ENCODE measurements around the gene MROH9. TPM values are rescaled to one million over a fixed set of nuclear protein-coding genes. Genes with fewer than 3 reads are reported as not detected.

The MROH9 gene
- total and polyA plus RNA-seq, 2 donors: not detected

- Histone ChIP-seq H3K27ac (ENCODE audit: low read depth) (no peak overlapping the region), H3K36me3 (ENCODE audit: insufficient read depth) (no peaks in the 10 kb centered on the region), H3K4me1 (ENCODE audit: insufficient read depth) (no peaks in the 10 kb centered on the region), H3K4me3 (ENCODE audit: low read depth, low read length) (no peak overlapping the region)
- peak; percentile 8 for DNase-seq (ENCODE audit: extremely low spot score)
Measured at GRCh38 chr1:171081314-171081753, 146.0 kb downstream of the MROH9 start.

GRCh38 chr1:171081763-171082201, 146.4 kb downstream of the MROH9 start:
- Histone ChIP-seq H3K4me3 (ENCODE audit: low read depth, low read length) (no peak overlapping the region), H3K4me1 (ENCODE audit: insufficient read depth) (no peaks in the 10 kb centered on the region), H3K36me3 (ENCODE audit: insufficient read depth) (no peaks in the 10 kb centered on the region), H3K27ac (ENCODE audit: low read depth) (no peak overlapping the region)
- DNase-seq (ENCODE audit: extremely low spot score): no peak
- WGBS: 50% methylated on average over 7 of the region's 7 CpGs

GRCh38 chr1:171082606-171083005, 147.3 kb downstream of the MROH9 start:
- DNase-seq (ENCODE audit: extremely low spot score): no peak
- 51% methylated on average over 1 of the region's 1 CpG for WGBS
- no peak overlapping the region for H3K27ac ChIP-seq (ENCODE audit: low read depth)
- H3K4me1 ChIP-seq (ENCODE audit: insufficient read depth): no peaks in the 10 kb centered on the region
- no peak overlapping the region for H3K4me3 ChIP-seq (ENCODE audit: low read depth, low read length)
- H3K36me3 ChIP-seq (ENCODE audit: insufficient read depth): no peaks in the 10 kb centered on the region

GRCh38 chr1:171083222-171083621, 147.9 kb downstream of the MROH9 start:
- Histone ChIP-seq H3K36me3 (ENCODE audit: insufficient read depth) (no peaks in the 10 kb centered on the region), H3K4me1 (ENCODE audit: insufficient read depth) (no peaks in the 10 kb centered on the region), H3K4me3 (ENCODE audit: low read depth, low read length) (no peak overlapping the region), H3K27ac (ENCODE audit: low read depth) (no peak overlapping the region)
- 71% methylated on average over 5 of the region's 5 CpGs for WGBS
- no peak for DNase-seq (ENCODE audit: extremely low spot score)

- no peak for DNase-seq (ENCODE audit: extremely low spot score)
- Histone ChIP-seq H3K27ac (ENCODE audit: low read depth) (no peak overlapping the region), H3K4me3 (ENCODE audit: low read depth, low read length) (no peak overlapping the region)
Measured at GRCh38 chr1:171084091-171084490, 148.8 kb downstream of the MROH9 start.

GRCh38 chr1:171084870-171085269, 149.5 kb downstream of the MROH9 start:
- H3K27ac ChIP-seq (ENCODE audit: low read depth): no peak overlapping the region
- WGBS: 88% methylated on average over 2 of the region's 2 CpGs
- H3K36me3 ChIP-seq (ENCODE audit: insufficient read depth): no peaks in the 10 kb centered on the region
- H3K4me1 ChIP-seq (ENCODE audit: insufficient read depth): no peaks in the 10 kb centered on the region
- H3K4me3 ChIP-seq (ENCODE audit: low read depth, low read length): no peak overlapping the region
- no peak for DNase-seq (ENCODE audit: extremely low spot score)

More at GRCh38 chr1:171084091-171084490, 148.8 kb downstream of the MROH9 start:
- Histone ChIP-seq H3K4me1 (ENCODE audit: insufficient read depth) (no peaks in the 10 kb centered on the region), H3K36me3 (ENCODE audit: insufficient read depth) (no peaks in the 10 kb centered on the region)

GRCh38 chr1:171087896-171088295, 152.6 kb downstream of the MROH9 start:
- H3K27ac ChIP-seq (ENCODE audit: low read depth): no peak overlapping the region
- H3K4me1 ChIP-seq (ENCODE audit: insufficient read depth): no peaks in the 10 kb centered on the region
- H3K36me3 ChIP-seq (ENCODE audit: insufficient read depth): no peaks in the 10 kb centered on the region
- DNase-seq (ENCODE audit: extremely low spot score): no peak
- H3K4me3 ChIP-seq (ENCODE audit: low read depth, low read length): no peak overlapping the region

GRCh38 chr1:171090604-171091003, 155.3 kb downstream of the MROH9 start, which contains the start of gene FMO3:
Gene FMO3 (plus strand): TSS chr1:171090905. CDS start chr1:171092659, 1,754 bp downstream.
- Histone ChIP-seq H3K36me3 (ENCODE audit: insufficient read depth) (no peaks in the 10 kb centered on the region), H3K4me1 (ENCODE audit: insufficient read depth) (no peaks in the 10 kb centered on the region), H3K27ac (ENCODE audit: low read depth) (no peak within 1 kb of the TSS), H3K4me3 (ENCODE audit: low read depth, low read length) (no peak within 1 kb of the TSS)
- 77% methylated on average over 5 of the region's 5 CpGs for WGBS
- DNase-seq (ENCODE audit: extremely low spot score): no peak

GRCh38 chr1:171103862-171104261, 168.5 kb downstream of the MROH9 start:
- H3K27ac ChIP-seq (ENCODE audit: low read depth): no peak overlapping the region
- no peaks in the 10 kb centered on the region for H3K4me1 ChIP-seq (ENCODE audit: insufficient read depth)
- no peak for DNase-seq (ENCODE audit: extremely low spot score)
- H3K4me3 ChIP-seq (ENCODE audit: low read depth, low read length): no peak overlapping the region
- WGBS: 92% methylated on average over 1 of the region's 1 CpG
- peaks cover 2% of the 10 kb centered on the region for H3K36me3 ChIP-seq (ENCODE audit: insufficient read depth)

GRCh38 chr1:171107262-171107940, 172.1 kb downstream of the MROH9 start:
- Histone ChIP-seq H3K4me3 (ENCODE audit: low read depth, low read length) (no peak overlapping the region), H3K36me3 (ENCODE audit: insufficient read depth) (no peaks in the 10 kb centered on the region), H3K4me1 (ENCODE audit: insufficient read depth) (no peaks in the 10 kb centered on the region), H3K27ac (ENCODE audit: low read depth) (no peak overlapping the region)
- WGBS: 53% methylated on average over 3 of the region's 3 CpGs
- DNase-seq (ENCODE audit: extremely low spot score): no peak

- no peak overlapping the region for H3K27ac ChIP-seq (ENCODE audit: low read depth)
- no peaks in the 10 kb centered on the region for H3K36me3 ChIP-seq (ENCODE audit: insufficient read depth)
- H3K4me1 ChIP-seq (ENCODE audit: insufficient read depth): no peaks in the 10 kb centered on the region
- 82% methylated on average over 8 of the region's 8 CpGs for WGBS
- no peak for DNase-seq (ENCODE audit: extremely low spot score)
- H3K4me3 ChIP-seq (ENCODE audit: low read depth, low read length): no peak overlapping the region
Measured at GRCh38 chr1:171107969-171108368, 172.6 kb downstream of the MROH9 start.

- H3K4me1 ChIP-seq (ENCODE audit: insufficient read depth): no peaks in the 10 kb centered on the region
- no peak overlapping the region for H3K4me3 ChIP-seq (ENCODE audit: low read depth, low read length)
- H3K36me3 ChIP-seq (ENCODE audit: insufficient read depth): no peaks in the 10 kb centered on the region
- DNase-seq (ENCODE audit: extremely low spot score): no peak
- 83% methylated on average over 7 of the region's 7 CpGs for WGBS
- no peak overlapping the region for H3K27ac ChIP-seq (ENCODE audit: low read depth)
Measured at GRCh38 chr1:171109966-171110365, 174.6 kb downstream of the MROH9 start.

GRCh38 chr1:171110621-171111326, 175.4 kb downstream of the MROH9 start:
- no peaks in the 10 kb centered on the region for H3K36me3 ChIP-seq (ENCODE audit: insufficient read depth)
- no peaks in the 10 kb centered on the region for H3K4me1 ChIP-seq (ENCODE audit: insufficient read depth)
- no peak overlapping the region for H3K4me3 ChIP-seq (ENCODE audit: low read depth, low read length)
- no peak for DNase-seq (ENCODE audit: extremely low spot score)
- no peak overlapping the region for H3K27ac ChIP-seq (ENCODE audit: low read depth)
- 48% methylated on average over 7 of the region's 7 CpGs for WGBS

GRCh38 chr1:171112119-171112518, 176.8 kb downstream of the MROH9 start:
- Histone ChIP-seq H3K36me3 (ENCODE audit: insufficient read depth) (no peaks in the 10 kb centered on the region), H3K4me1 (ENCODE audit: insufficient read depth) (no peaks in the 10 kb centered on the region), H3K27ac (ENCODE audit: low read depth) (no peak overlapping the region), H3K4me3 (ENCODE audit: low read depth, low read length) (no peak overlapping the region)
- WGBS: 83% methylated on average over 3 of the region's 3 CpGs
- DNase-seq (ENCODE audit: extremely low spot score): no peak
